COLO668 (cell line): ENCODE results near the gene TANC1.
"Not testable (repeated sequence)": the region's sequence is repeated elsewhere in the genome, so short reads cannot be mapped to it uniquely, and the experiment has no call there.

ENCODE experiments used
- DNase-seq: peaks from one replicate; lab custom pipeline; 2025; ENCODE audit not compliant: unreplicated experiment; lab: John Stamatoyannopoulos, UW

The TANC1 gene

GRCh38 chr2:159134979-159135378 lies 166.5 kb downstream of the TANC1 start:
- no peak for DNase-seq

DNA sequence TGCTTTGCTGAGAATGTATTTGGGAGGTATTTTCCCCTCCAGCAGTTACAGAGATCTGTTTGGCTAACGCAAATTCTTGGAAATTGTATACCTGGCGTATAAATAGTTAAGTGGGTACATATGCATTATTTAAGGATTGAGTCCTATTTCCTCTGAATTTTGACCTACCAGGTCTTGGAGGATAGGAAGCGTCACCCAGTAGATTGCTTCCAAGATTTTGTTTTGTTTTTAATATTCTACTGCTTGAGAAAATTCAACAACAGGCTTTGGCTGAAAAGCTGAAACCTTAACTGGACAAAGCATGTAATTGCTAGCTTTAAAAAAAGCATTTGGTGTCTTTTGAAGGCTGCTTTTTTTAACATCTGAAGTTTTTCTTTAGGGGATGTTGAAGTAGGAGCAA lies 168.0 kb downstream of the TANC1 start:
- no peak for DNase-seq

GRCh38 chr2:159137511-159138241 lies 169.2 kb downstream of the TANC1 start:
- DNase-seq = no peak

DNA sequence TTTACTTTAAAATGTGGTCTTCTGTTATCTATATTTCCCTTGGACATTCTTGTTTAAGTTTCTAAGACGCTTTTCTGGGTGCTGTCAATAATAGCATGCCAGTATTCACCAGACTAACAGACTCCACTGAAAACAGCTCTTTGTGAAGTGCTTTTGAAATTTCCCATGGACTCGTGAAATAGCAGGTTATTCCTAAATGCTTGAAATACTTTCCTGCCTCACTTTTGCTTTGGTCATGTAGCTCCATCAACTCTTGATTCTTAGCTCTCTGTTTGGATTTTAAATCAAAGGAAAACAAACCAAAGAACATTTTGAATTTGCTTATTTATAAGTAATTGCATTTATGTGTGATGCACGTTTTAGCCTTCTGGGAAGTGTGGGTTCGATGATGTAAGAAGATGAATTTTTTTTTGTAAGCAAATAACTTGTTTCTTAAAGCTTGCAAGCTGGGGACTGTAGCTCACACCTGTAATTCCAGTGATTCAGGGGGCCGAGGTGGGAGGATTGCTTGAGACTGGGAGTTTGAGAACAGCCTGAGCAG lies 170.3 kb downstream of the TANC1 start:
- DNase-seq = no peak

- DNase-seq = no peak
Observed at GRCh38 chr2:159139216-159139933, 170.9 kb downstream of the TANC1 start.

DNA sequence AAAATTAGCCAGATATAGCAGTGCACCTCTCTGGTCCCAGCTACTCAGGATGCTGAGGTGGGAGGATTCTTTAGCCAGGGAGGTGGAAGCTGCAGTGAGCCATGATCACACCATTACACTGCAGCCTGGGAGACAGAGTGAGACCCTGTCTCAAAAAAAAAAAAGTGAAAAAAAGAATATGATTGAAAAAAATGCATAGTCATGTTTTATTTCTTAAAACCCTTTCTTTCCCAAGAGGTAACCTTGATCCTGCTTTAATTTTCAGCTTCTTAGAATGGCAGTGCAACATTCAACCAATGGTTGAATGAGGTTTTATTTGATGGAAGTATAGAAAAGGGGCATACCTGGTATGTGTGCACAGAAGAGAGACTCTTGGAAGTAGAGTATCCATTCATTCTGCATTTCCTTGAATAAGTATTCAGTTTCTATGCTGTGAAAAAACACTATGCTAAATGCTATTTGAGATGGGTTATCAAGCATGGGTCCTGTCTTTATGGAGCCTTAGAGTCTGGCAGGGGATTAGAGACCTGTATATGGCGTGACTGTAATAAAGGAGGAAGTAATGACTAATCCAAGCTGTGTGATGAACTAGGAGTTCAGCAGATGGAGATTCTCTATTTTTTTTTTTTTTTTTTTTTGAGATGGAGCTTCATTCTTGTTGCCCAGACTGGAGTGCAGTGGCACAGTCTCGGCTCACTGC lies 171.8 kb downstream of the TANC1 start:
- no peak for DNase-seq

GRCh38 chr2:159140821-159141220 lies 172.4 kb downstream of the TANC1 start:
- not testable (repeated sequence) for DNase-seq

DNA sequence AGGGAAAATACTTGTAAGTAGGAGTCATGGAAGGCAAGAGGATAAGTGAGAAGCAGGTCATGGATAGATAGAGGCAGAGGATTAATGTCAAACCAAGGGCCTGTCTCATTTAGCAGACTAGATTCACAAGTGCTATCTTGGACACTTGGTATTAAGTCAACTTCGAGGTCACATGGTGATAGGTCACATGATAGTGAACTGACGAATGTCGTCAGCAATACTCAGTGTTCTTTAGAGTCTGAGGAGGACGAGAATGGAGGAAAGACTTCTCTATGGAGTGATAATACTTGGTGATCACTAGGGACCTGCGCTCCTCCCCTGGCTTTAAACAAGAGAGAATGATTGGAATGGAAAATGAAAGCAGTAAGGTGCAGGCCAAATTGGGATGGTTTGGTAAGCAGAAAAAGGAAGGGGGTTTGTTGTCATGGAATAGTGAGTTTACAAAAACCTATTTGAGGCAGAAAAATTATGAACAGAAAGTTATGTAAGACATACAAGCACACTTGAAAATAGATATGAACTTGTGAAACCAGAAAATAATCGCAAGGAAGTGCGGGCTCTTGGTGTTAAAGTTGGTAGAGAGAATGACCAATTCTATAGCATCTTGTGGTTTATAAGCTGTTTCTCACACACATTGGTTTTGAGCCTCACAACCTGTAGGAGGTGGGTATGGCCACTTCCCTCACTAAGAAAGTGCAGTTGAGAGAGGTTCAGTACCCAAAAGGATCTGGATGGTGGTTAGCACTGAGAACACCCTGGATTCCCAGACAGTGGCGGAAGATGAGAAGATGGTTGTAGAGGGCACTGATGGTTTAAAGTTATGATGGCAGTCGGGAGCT lies 176.6 kb downstream of the TANC1 start:
- DNase-seq = no peak

GRCh38 chr2:159145745-159146354 lies 177.4 kb downstream of the TANC1 start:
- DNase-seq = no peak

DNA sequence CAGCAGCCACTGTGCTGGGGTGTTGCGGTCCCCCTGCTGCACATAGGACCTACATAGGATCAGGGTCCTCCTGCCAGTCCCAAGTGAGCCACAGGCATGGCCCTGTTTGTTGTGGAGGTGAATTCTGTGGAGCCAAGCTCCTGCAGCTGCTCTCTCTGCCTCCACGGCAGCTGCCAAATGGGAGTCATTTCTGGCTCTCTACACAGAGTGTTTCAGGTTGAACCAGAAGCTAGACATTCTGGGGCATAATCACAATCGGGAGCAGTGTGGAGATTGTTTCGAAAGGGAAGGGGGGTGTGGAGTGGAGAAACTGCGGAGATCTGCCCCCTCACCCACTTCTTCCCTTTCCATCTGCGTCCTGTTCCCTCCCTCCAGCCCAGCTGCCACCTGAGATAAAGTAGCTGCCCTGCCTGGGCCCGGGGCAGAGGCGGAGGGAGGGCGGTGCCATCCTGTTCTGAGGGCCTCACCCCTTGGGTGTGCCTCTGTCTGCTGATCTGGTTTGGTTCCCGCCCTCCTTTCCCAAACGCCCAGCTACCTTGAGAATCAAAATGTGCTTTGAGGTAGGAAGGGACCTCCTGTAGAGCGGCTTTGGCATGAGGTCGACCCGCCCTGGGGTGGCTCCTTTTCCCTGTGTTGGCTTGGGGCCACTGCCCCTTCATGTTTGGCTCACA lies 178.7 kb downstream of the TANC1 start:
- no peak for DNase-seq

DNA sequence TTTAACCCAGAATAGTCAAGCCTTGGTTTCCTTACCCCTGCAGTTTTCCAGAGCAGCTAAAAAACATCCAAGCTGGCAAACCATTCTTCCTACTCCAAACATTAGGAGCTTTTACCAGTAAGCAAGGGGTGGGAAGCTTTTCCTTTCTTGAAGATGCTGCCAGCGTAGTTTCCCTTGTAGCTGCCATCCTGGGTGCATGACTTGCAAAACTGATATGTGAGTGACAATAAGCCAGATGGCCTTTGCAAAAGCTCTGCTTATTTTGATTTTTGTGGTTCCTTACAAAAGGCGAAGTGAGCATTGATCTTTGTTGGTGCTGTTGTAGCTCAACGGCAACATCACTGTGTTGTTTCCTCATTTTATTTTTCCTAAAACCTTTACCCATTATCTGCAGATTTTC lies 179.2 kb downstream of the TANC1 start:
- DNase-seq = no peak

DNA sequence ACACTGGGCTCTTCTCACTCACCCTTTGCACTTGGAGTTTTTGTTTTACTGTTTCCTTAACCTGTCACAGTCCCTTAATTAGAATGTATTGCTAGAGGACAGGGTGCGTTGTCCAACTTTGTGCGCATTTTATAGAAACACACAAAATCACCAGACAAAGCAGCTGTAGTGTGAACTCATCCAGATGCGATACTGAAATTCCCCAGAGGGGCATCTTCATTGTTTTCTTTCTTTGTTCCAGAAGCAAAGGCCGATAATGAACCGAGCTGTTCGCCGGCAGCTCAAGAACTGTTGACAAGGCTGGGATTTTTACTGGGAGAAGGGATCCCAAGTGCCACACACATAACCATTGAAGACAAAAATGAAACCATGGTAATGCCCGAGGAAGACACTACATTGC lies 180.5 kb downstream of the TANC1 start:
- no peak for DNase-seq

- no peak for DNase-seq
Observed at GRCh38 chr2:159149747-159150146, 181.3 kb downstream of the TANC1 start.

DNA sequence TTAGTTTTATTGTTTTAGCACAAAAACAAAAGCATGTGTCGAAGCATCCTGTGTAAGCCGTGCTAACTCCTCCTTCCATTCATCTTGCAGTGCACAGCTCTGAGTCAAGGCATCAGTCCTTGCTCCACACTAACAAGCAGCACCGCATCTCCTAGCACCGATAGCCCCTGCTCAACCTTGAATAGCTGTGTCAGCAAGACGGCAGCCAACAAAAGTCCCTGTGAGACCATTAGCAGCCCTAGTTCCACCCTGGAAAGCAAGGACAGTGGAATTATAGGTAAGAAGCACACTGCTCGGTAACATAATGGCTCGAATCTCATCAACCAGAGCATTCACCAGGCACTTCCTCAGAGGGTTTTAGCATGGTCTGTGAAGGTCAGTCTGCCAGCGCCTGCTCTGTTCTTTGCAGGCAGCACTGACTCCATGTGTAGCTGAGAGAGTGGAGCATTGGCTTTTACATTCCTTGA lies 181.9 kb downstream of the TANC1 start:
- DNase-seq = no peak

GRCh38 chr2:159151198-159152127 lies 183.0 kb downstream of the TANC1 start:
- no peak for DNase-seq

DNA sequence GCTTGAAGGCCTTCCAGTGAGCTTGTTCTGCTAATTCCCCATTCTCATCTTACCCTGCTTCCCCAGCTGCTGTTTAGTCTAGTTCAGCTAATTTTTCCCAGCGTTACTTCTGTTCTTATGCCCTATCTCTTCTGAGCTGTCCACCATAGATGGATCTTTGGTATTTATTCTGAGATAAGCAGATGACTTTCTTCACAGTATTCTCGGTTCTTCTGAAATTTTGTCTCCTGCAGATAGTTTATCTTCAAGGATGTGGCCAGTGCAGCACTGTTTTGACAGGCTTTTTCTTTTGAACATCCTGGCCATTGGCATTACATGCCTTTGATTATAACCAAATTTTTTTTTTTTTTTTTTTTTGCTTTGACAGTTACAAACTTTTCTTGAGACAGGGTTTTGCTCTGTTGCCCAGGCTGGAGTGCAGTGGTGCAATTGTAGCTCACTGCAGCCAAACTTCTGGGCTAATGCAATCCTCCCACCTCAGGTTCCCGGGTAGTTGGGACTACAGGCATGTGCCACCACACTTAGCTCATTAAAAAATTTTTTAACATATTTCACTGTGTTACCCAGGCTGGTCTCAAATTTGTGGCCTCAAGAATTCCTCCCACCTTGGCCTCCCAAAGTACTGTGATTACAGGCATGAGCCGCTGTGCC lies 183.8 kb downstream of the TANC1 start:
- DNase-seq = no peak

DNA sequence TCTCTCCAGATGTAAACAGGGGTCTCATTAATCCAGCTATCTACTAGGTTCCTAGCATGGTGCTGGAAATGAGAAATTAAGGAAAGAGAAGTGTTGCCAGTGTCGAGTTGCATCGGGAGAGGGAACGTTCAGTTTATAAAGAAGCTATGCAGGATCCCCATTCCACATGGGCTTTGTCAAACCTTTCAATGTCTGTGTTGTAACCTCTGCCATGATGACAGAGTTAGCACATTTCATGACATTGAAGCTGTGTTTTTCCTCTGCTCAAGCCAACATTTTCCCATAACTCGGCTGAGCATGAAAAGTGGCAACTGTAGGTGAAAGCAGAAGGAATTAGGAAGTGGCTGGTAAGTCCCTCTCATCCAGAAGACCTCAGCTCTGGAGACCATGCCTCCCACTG lies 184.6 kb downstream of the TANC1 start:
- no peak for DNase-seq

DNA sequence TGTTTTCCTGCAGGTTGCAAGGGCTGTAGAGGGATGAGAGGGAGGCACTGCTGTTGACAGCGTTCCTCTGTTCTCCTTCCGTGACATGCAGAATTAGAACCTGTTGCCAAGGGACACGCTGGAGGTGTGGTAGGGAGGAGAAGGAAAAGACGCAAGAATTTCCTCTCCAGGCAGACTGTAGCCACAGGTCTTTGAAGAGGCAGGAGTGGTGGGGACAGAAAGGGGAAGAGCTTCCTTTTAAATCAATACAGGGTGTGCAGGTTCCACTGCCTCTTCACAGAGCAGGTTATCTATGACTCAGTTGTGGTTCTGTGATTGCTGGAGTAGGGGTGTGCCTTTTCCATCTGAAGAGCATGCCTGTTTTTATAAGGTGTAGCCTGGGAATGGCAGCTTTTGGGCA lies 185.0 kb downstream of the TANC1 start:
- no peak for DNase-seq
